H9 (cell line): ENCODE measurements around the gene EDRF1. TPM values are rescaled to one million over a fixed set of nuclear protein-coding genes. Genes with fewer than 3 reads are reported as not detected.

Experiments used
- DNase-seq: peaks from one replicate; pipeline ENCODE4 v3.0.0-alpha.2; 2017
- H2AFZ ChIP-seq: one replicate; pipeline ENCODE4 v1.6.1; 2013; ENCODE audit warnings: mild to moderate bottlenecking, low read length, control low read depth, moderate library complexity
- H2AK5ac ChIP-seq: 2 replicates; pipeline ENCODE4 v1.6.1; 2013; ENCODE audit warnings: low read length, control low read depth, mixed read lengths; ENCODE audit not compliant: insufficient read length
- H2BK120ac ChIP-seq: one replicate; pipeline ENCODE4 v1.6.1; 2013; ENCODE audit warnings: low read depth, mild to moderate bottlenecking, low read length, control low read depth, inconsistent platforms; ENCODE audit not compliant: poor library complexity, severe bottlenecking
- H2BK12ac ChIP-seq: 2 replicates; pipeline ENCODE4 v1.6.1; 2013; ENCODE audit warnings: low read length, control low read depth, mixed read lengths, low read depth; ENCODE audit not compliant: insufficient read length
- H2BK15ac ChIP-seq: 2 replicates; pipeline ENCODE4 v1.6.1; 2013; ENCODE audit warnings: low read depth, low read length, control low read depth
- H2BK20ac ChIP-seq: one replicate; pipeline ENCODE4 v1.6.1; 2013; ENCODE audit warnings: low read depth, mild to moderate bottlenecking, low read length, control low read depth, inconsistent platforms; ENCODE audit not compliant: poor library complexity, severe bottlenecking
- H2BK5ac ChIP-seq: 2 replicates; pipeline ENCODE4 v1.6.1; 2013; ENCODE audit warnings: low read length, control low read depth, mixed read lengths; ENCODE audit not compliant: insufficient read length
- H3K14ac ChIP-seq: 2 replicates; pipeline ENCODE4 v1.6.1; 2013; ENCODE audit warnings: low read length, control low read depth; ENCODE audit not compliant: insufficient read depth
- H3K18ac ChIP-seq: 2 replicates; pipeline ENCODE4 v1.6.1; 2013; ENCODE audit warnings: low read depth, mild to moderate bottlenecking, mixed read lengths, low read length, control low read depth; ENCODE audit not compliant: insufficient read length
- H3K23ac ChIP-seq: 2 replicates; pipeline ENCODE4 v1.6.1; 2013; ENCODE audit warnings: low read length, control low read depth, mixed read lengths, low read depth; ENCODE audit not compliant: insufficient read length
- H3K23me2 ChIP-seq: 2 replicates; pipeline ENCODE4 v1.6.1; 2013; ENCODE audit warnings: low read depth, mild to moderate bottlenecking, mixed read lengths, low read length, control low read depth; ENCODE audit not compliant: insufficient read length, poor library complexity, severe bottlenecking
- H3K27ac ChIP-seq: 2 replicates; pipeline ENCODE4 v1.5.1; 2013; ENCODE audit warnings: low read length, control low read depth, mixed read lengths, low read depth; ENCODE audit not compliant: insufficient read length
- H3K27me3 ChIP-seq: 2 replicates; pipeline ENCODE4 v1.6.1; 2013; ENCODE audit warnings: low read length, control low read depth, inconsistent platforms; ENCODE audit not compliant: insufficient read depth
- H3K4ac ChIP-seq: 2 replicates; pipeline ENCODE4 v1.6.1; 2013; ENCODE audit warnings: low read depth, mild to moderate bottlenecking, control low read depth, inconsistent platforms, low read length, moderate library complexity
- H3K4me1 ChIP-seq: 2 replicates; pipeline ENCODE4 v1.6.1; 2013; ENCODE audit warnings: low read length, control low read depth, inconsistent platforms; ENCODE audit not compliant: insufficient read depth
- H3K4me2 ChIP-seq: 2 replicates; pipeline ENCODE4 v1.6.1; 2013; ENCODE audit warnings: low read length, control low read depth, mixed read lengths; ENCODE audit not compliant: insufficient read length, insufficient read depth
- H3K56ac ChIP-seq: 2 replicates; pipeline ENCODE4 v1.6.1; 2013; ENCODE audit warnings: low read depth, mild to moderate bottlenecking, mixed read lengths, low read length, control low read depth; ENCODE audit not compliant: insufficient read length
- H3K79me1 ChIP-seq: 2 replicates; pipeline ENCODE4 v1.6.1; 2013; ENCODE audit warnings: low read depth, mild to moderate bottlenecking, moderate library complexity, low read length, control low read depth, inconsistent platforms; ENCODE audit not compliant: insufficient read depth, poor library complexity, severe bottlenecking
- H3K79me2 ChIP-seq: 2 replicates; pipeline ENCODE4 v1.6.1; 2013; ENCODE audit warnings: low read length, control low read depth, inconsistent platforms; ENCODE audit not compliant: insufficient read depth
- H3K9ac ChIP-seq: 2 replicates; pipeline ENCODE4 v1.6.1; 2013; ENCODE audit warnings: low read length, control low read depth, mixed read lengths; ENCODE audit not compliant: insufficient read length; ENCODE audit errors: extremely low read depth
- H3K9me3 ChIP-seq: one replicate; pipeline ENCODE4 v1.6.1; 2013; ENCODE audit warnings: low read depth, low read length, inconsistent platforms; ENCODE audit not compliant: control insufficient read depth
- H3T11ph ChIP-seq: one replicate; pipeline ENCODE4 v1.6.1; 2013; ENCODE audit warnings: mild to moderate bottlenecking, low read length, control low read depth, inconsistent platforms
- H4K20me1 ChIP-seq: one replicate; pipeline ENCODE4 v1.6.1; 2013; ENCODE audit not compliant: control insufficient read depth, insufficient read length, insufficient read depth
- H4K5ac ChIP-seq: 2 replicates; pipeline ENCODE4 v1.6.1; 2013; ENCODE audit warnings: low read depth, mild to moderate bottlenecking, mixed read lengths, low read length, control low read depth; ENCODE audit not compliant: insufficient read length
- H4K8ac ChIP-seq: replicated peaks from 2 replicates; pipeline ENCODE4 v1.6.1; 2013; ENCODE audit warnings: low read length, control low read depth, mixed read lengths, low read depth; ENCODE audit not compliant: insufficient read length
- H4K91ac ChIP-seq: 2 replicates; pipeline ENCODE4 v1.6.1; 2013; ENCODE audit warnings: low read depth, mild to moderate bottlenecking, moderate library complexity, mixed read lengths, low read length, control low read depth; ENCODE audit not compliant: insufficient read length
- H3K27ac Mint-ChIP-seq, 3 experiments: 2 replicates in 2 of 3; 3 replicates in 1 of 3; pipeline ENCODE4 v1.8.0; 2020 to 2021; ENCODE audit warnings: mixed read lengths in 3 of 3, mild to moderate bottlenecking in 1 of 3, moderate library complexity in 1 of 3
- H3K27me3 Mint-ChIP-seq: 2 replicates; pipeline ENCODE4 v1.8.0; 2021; ENCODE audit warnings: low read depth, mild to moderate bottlenecking, moderate library complexity, mixed read lengths
- H3K36me3 Mint-ChIP-seq, 3 experiments: 2 replicates in 2 of 3; 3 replicates in 1 of 3; pipeline ENCODE4 v1.8.0; 2020 to 2021; ENCODE audit warnings: low read depth in 3 of 3, mixed read lengths in 3 of 3; ENCODE audit not compliant: insufficient read depth in 1 of 3
- H3K4me1 Mint-ChIP-seq, 2 experiments: 2 replicates each; pipeline ENCODE4 v1.8.0; 2020; ENCODE audit warnings: mixed read lengths in 2 of 2
- H3K4me3 Mint-ChIP-seq, 2 experiments: 2 replicates in 1 of 2; 3 replicates in 1 of 2; pipeline ENCODE4 v1.8.0; 2020 to 2021; ENCODE audit warnings: mild to moderate bottlenecking in 2 of 2, mixed read lengths in 2 of 2, moderate library complexity in 1 of 2
- H3K9me3 Mint-ChIP-seq, 2 experiments: 2 replicates in 1 of 2; 3 replicates in 1 of 2; pipeline ENCODE4 v1.8.0; 2020; ENCODE audit warnings: mild to moderate bottlenecking in 2 of 2, mixed read lengths in 2 of 2, moderate library complexity in 1 of 2
- CTCF ChIP-seq: fragments of 200-600 bp; sonication (generic); conservative IDR thresholded peaks from 3 replicates; pipeline ENCODE4 v1.8.0; 2021; ENCODE audit warnings: antibody characterized with exemption, mild to moderate bottlenecking
- WGBS: extraction: QIAGEN DNeasy Blood & Tissue Kit; methylation state at CpG from one replicate; pipeline ENCODE4 v1.1.7; 2013; ENCODE audit warnings: missing lambda C conversion rate, low lambda C conversion rate, mixed read lengths; ENCODE audit not compliant: insufficient read length; ENCODE audit errors: extremely low coverage; 5-methylcytosine and 5-hydroxymethylcytosine counted together
- total RNA-seq: library from RNA; stranded (reverse); gene quantifications from 2 replicates; pipeline ENCODE4 v1.2.1, GENCODE V29; 2021

The EDRF1 gene
- total RNA-seq, 1 experiment from 2014 or later: 51.0 TPM

- Histone ChIP-seq H3K4ac (no peak overlapping the region), H2AK5ac (no peak overlapping the region), H3K9ac (no peak overlapping the region), H3K79me1 (no peaks in the 10 kb centered on the region), H2BK12ac (no peak overlapping the region), H2BK20ac (no peak overlapping the region), H3K23me2 (no peaks in the 10 kb centered on the region), H3K23ac (no peak overlapping the region), H2BK15ac (no peak overlapping the region), H2BK120ac (no peak overlapping the region), H4K8ac (no peak overlapping the region), H2AFZ (no peak overlapping the region), H3K14ac (no peak overlapping the region), H4K5ac (no peak overlapping the region), H4K20me1 (no peaks in the 10 kb centered on the region), H3K18ac (no peak overlapping the region), H3K4me1 (no peaks in the 10 kb centered on the region), H2BK5ac (no peak overlapping the region), H3T11ph (no peak overlapping the region), H3K27ac (no peak overlapping the region), H3K4me2 (no peak overlapping the region), H4K91ac (no peak overlapping the region), H3K79me2 (no peaks in the 10 kb centered on the region), H3K9me3 (no peaks in the 10 kb centered on the region), H3K27me3 (no peaks in the 10 kb centered on the region), H3K56ac (no peak overlapping the region)
- TF ChIP-seq CTCF: no peak
- no peak for DNase-seq
- peaks cover 9% of the 10 kb centered on the region for H3K27me3 Mint-ChIP-seq
- H3K36me3 Mint-ChIP-seq: no peaks in the 10 kb centered on the region; a peak in 1 of 7 replicates
- H3K9me3 Mint-ChIP-seq: peaks cover 0 to 9% of the 10 kb centered on the region in 2 experiments
- H3K4me3 Mint-ChIP-seq: no peak overlapping the region
- no peak overlapping the region for H3K27ac Mint-ChIP-seq
- no CpG with 5 or more reads among the region's 5 CpGs for WGBS
- H3K4me1 Mint-ChIP-seq: no peaks in the 10 kb centered on the region
These were observed 59.0 kb downstream of the EDRF1 start for GRCh38 chr10:125778556-125778955.
